Keratinocyte (primary cell): Measurements from ENCODE around the gene EPB41. TPM values are rescaled to one million over a fixed set of nuclear protein-coding genes. Genes with fewer than 3 reads are reported as not detected.
A peak's percentile ranks its signal among the peaks of the same experiment; 100 is the strongest.

Experiments used
- DNase-seq: peaks from one replicate; pipeline ENCODE4 v3.0.0-alpha.2; 2011; ENCODE audit warnings: low read depth, missing footprints, low spot score
- FAIRE-seq: peaks from 2 replicates; lab custom pipeline; 2011; peaks lifted over from hg19 to GRCh38; lab: Jason Lieb, UNC
- H2AFZ ChIP-seq: 2 replicates; pipeline ENCODE4 v1.6.0; 2012; ENCODE audit warnings: low read length, control low read depth, inconsistent platforms; ENCODE audit not compliant: control insufficient read depth
- H3K27ac ChIP-seq: 2 replicates; pipeline ENCODE4 v1.5.1; 2011; ENCODE audit warnings: low read length; ENCODE audit not compliant: control insufficient read depth, insufficient read depth
- H3K27me3 ChIP-seq: 3 replicates; pipeline ENCODE4 v1.6.0; 2011; ENCODE audit warnings: low read length; ENCODE audit not compliant: control insufficient read depth, insufficient read depth; ENCODE audit errors: extremely low read depth
- H3K36me3 ChIP-seq, 2 experiments: 2 replicates in 1 of 2; 3 replicates in 1 of 2; pipeline ENCODE4 v1.5.1; 2011; ENCODE audit warnings: low read length in 2 of 2, mild to moderate bottlenecking in 1 of 2; ENCODE audit not compliant: control insufficient read depth in 2 of 2, insufficient read depth in 2 of 2; ENCODE audit errors: extremely low read depth in 1 of 2
- H3K4me1 ChIP-seq: 3 replicates; pipeline ENCODE4 v1.5.1; 2011; ENCODE audit warnings: low read length; ENCODE audit not compliant: control insufficient read depth, insufficient read depth; ENCODE audit errors: extremely low read depth
- H3K4me2 ChIP-seq: 3 replicates; pipeline ENCODE4 v1.6.0; 2011; ENCODE audit warnings: low read depth, low read length; ENCODE audit not compliant: control insufficient read depth, insufficient read depth; ENCODE audit errors: extremely low read depth
- H3K4me3 ChIP-seq, 3 experiments: fragments of 200-600 bp in 1 of 3; sonication (generic) in 1 of 3; 2 replicates in 2 of 3; 3 replicates in 1 of 3; pipeline ENCODE4 v1.5.1; 2011 to 2016; ENCODE audit warnings: low read length in 3 of 3, mild to moderate bottlenecking in 3 of 3, control low read depth in 2 of 3, inconsistent platforms in 1 of 3, low read depth in 1 of 3, mixed read lengths in 1 of 3, mixed run types in 1 of 3, moderate library complexity in 1 of 3; ENCODE audit not compliant: control insufficient read depth in 2 of 3, insufficient read depth in 2 of 3; ENCODE audit errors: extremely low read depth in 1 of 3
- H3K79me2 ChIP-seq: 2 replicates; pipeline ENCODE4 v1.6.0; 2012; ENCODE audit warnings: low read length; ENCODE audit not compliant: control insufficient read depth, insufficient read depth
- H3K9ac ChIP-seq: 3 replicates; pipeline ENCODE4 v1.6.0; 2011; ENCODE audit warnings: low read length; ENCODE audit not compliant: control insufficient read depth, insufficient read depth; ENCODE audit errors: extremely low read depth
- H3K9me1 ChIP-seq: 3 replicates; pipeline ENCODE4 v1.6.0; 2011; ENCODE audit warnings: low read length; ENCODE audit not compliant: control insufficient read depth, insufficient read depth; ENCODE audit errors: extremely low read depth
- H3K9me3 ChIP-seq: 2 replicates; pipeline ENCODE4 v1.5.1; 2012; ENCODE audit warnings: low read depth, low read length; ENCODE audit not compliant: control insufficient read depth
- H4K20me1 ChIP-seq: 3 replicates; pipeline ENCODE4 v1.6.0; 2011; ENCODE audit warnings: low read length; ENCODE audit not compliant: control insufficient read depth, insufficient read depth; ENCODE audit errors: extremely low read depth
- CTCF ChIP-seq, 3 experiments: IDR thresholded peaks in 1 of 3; conservative IDR thresholded peaks in 1 of 3; optimal IDR thresholded peaks in 1 of 3; 2 replicates in 2 of 3; 3 replicates in 1 of 3; pipeline versions ENCODE3 to v1.5.1; 2011; ENCODE audit warnings: low read length in 3 of 3, mild to moderate bottlenecking in 3 of 3, moderate library complexity in 2 of 3, control low read depth in 1 of 3, inconsistent platforms in 1 of 3; ENCODE audit not compliant: insufficient read depth in 2 of 3; ENCODE audit errors: extremely low read depth in 1 of 3
- EZH2 ChIP-seq: IDR thresholded peaks from one replicate; pipeline ENCODE4 v1.6.1; 2012; ENCODE audit warnings: inconsistent platforms, mild to moderate bottlenecking, low read length, moderate library complexity
- dilution Hi-C: fragments of 300-500 bp; cut with MboI; formaldehyde crosslinking; loops from one replicate; pipeline ENCODE4 v1.7.0; 2020; ENCODE audit warnings: low sequenced_read_pairs; ENCODE audit not compliant: extremely low pct_ligation_motif_present
- polyA plus RNA-seq, 5 experiments: library from polyadenylated mRNA; depleted of rRNA in 3 of 5; stranded (reverse) in 3 of 5; stranded (forward) in 1 of 5; unstranded in 1 of 5; fragments of >200 nt; gene quantifications; 1 replicate in 1 of 5; 2 replicates in 3 of 5; 3 replicates in 1 of 5; pipeline versions ENCODE4 v1.2.1 to v1.2.3, GENCODE V29; 2011 to 2012; ENCODE audit warnings: missing spikeins in 2 of 5, low read depth in 1 of 5, low replicate concordance in 1 of 5

EPB41 gene
- polyA plus RNA-seq, 1 donor (not counting 4 experiments of a cell fraction or from before 2014, with no cell fraction given), result 21.1 TPM

GRCh38 chr1:28913786-28914227 lies 562 bp upstream of the EPB41 start:
- Histone ChIP-seq H3K4me3 (peak overlapping the region; percentile 41 to 83 (median 69)), H3K27ac (peak overlapping the region; percentile 57), H4K20me1 (peaks cover 3% of the 10 kb centered on the region), H3K4me2 (peak overlapping the region; percentile 84), H3K9ac (peak overlapping the region; percentile 79), H3K4me1 (peaks cover 9% of the 10 kb centered on the region), H3K27me3 (no peaks in the 10 kb centered on the region), H2AFZ (peak overlapping the region; percentile 71), H3K36me3 (peaks cover 0 to 3% of the 10 kb centered on the region in 2 experiments), H3K79me2 (peaks cover 3% of the 10 kb centered on the region), H3K9me3 (no peaks in the 10 kb centered on the region), H3K9me1 (no peaks in the 10 kb centered on the region)
- no peak for FAIRE-seq
- no peak for TF ChIP-seq CTCF (optimal IDR thresholded peaks at IDR 0.05 in 1 of 3, IDR thresholded peaks at IDR 0.05 in 1 of 3, conservative IDR thresholded peaks at IDR 0.05 in 1 of 3; ENCODE audit: extremely low read depth in 1 of 3, insufficient read depth in 2 of 3, low read length in 3 of 3)
- no peak for TF ChIP-seq EZH2
- dilution Hi-C loops, result no loop called here
- DNase-seq, result no peak

- dilution Hi-C loops, result no loop called here
- peak overlapping the region; percentile 41 to 83 (median 69) for H3K4me3 ChIP-seq
- FAIRE-seq (peak; percentile 44), DNase-seq (no peak)
- no peaks in the 10 kb centered on the region for H3K9me1 ChIP-seq
- H3K4me2 ChIP-seq, result peak overlapping the region; percentile 84
- peak overlapping the region; percentile 38 for H3K27ac ChIP-seq
- TF ChIP-seq EZH2 (no peak), CTCF (optimal IDR thresholded peaks at IDR 0.05 in 1 of 3, IDR thresholded peaks at IDR 0.05 in 1 of 3, conservative IDR thresholded peaks at IDR 0.05 in 1 of 3; ENCODE audit: extremely low read depth in 1 of 3, insufficient read depth in 2 of 3, low read length in 3 of 3) (no peak)
- H2AFZ ChIP-seq, result peak overlapping the region; percentile 82
- H4K20me1 ChIP-seq, result peaks cover 3% of the 10 kb centered on the region
- H3K9me3 ChIP-seq, result no peaks in the 10 kb centered on the region
- H3K79me2 ChIP-seq, result peaks cover 3% of the 10 kb centered on the region
- H3K27me3 ChIP-seq, result no peaks in the 10 kb centered on the region
- peak overlapping the region; percentile 79 for H3K9ac ChIP-seq
- peaks cover 0 to 3% of the 10 kb centered on the region in 2 experiments for H3K36me3 ChIP-seq
- peaks cover 9% of the 10 kb centered on the region for H3K4me1 ChIP-seq
Measured at GRCh38 chr1:28915031-28915895, 894 bp downstream of the EPB41 start.
